ENCODE measurements around the gene ADAT2.
"Not testable (repeated sequence)": the region's sequence is repeated elsewhere in the genome, so short reads cannot be mapped to it uniquely, and the experiment has no call there.

The ADAT2 gene

GRCh38 chr6:143450453-143451371, at the start of gene ADAT2, which contains the start of gene PEX3:
Gene ADAT2, minus strand, starts transcription at chr6:143450695. Its CDS starts 37 bp downstream, at chr6:143450658.
Gene PEX3, plus strand, starts transcription at chr6:143450805. Its CDS starts 238 bp downstream, at chr6:143451043.
- DNase-seq (ENCODE audit: low read depth, low spot score), result peak; percentile 73

- DNase-seq (ENCODE audit: low read depth, low spot score), result no peak
Measured at GRCh38 chr6:143498428-143498827, 47.9 kb upstream of the ADAT2 start.

DNA sequence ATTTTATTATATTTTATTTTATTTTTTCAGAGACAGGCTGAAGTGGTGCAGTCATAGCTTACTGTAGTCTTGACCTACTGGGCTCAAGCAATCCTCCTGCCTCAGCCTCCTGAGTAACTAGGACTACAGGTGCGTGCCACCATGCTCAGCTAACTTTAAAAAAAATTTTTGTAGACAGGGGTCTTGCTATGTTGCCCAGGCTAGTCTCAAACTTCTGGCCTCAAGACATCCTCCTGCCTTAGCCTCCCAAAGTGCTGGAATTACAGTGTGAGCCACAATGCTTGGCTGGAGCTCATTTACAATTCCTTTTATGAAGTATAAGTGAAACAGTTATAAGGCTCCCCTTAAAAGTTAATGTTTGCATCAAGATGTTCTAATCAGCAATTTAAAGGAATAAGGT, 46.5 kb upstream of the ADAT2 start:
- DNase-seq (ENCODE audit: low read depth, low spot score), result no peak

DNA sequence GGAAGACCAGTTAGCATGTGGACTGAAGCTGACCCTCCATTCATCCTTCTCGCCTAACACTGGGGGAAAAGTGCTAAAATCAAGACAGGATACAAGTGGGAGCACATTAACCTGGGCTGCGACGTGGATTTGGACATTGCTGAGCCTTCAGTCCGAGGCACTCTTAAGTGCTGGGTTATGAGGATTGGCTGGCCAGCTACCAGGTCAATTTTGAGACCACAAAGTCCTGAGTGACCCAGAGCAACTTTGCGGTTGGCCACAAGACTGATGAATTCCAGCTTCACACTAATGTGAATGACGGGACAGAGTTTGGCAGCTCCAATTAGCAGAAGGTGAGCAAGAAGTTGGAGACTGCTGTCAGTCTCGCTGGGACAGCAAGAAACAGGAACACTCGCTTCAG, 40.3 kb upstream of the ADAT2 start:
- DNase-seq (ENCODE audit: low read depth, low spot score), result no peak

DNA sequence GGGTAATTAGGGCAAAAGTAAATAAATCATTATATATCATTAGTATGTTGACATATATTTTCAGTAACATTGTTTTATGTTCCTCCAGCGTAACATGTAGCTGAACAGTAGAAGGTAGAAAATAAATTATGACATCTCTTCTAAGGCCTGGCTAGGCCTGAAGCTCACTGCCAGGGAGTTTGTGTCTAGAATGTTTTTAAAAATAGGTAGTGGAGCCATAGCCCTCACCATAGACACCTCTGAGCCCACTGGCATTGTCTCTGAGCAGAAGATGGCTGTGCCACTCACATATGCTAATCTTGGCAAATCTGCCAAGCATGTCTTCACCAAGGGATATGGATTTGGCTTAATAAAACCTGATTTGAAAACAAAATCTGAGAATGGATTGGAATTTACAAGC, 39.7 kb upstream of the ADAT2 start:
- no peak for DNase-seq (ENCODE audit: low read depth, low spot score)

- no peak for DNase-seq (ENCODE audit: low read depth, low spot score)
Measured at GRCh38 chr6:143486752-143487151, 36.3 kb upstream of the ADAT2 start.

GRCh38 chr6:143485967-143486366, 35.5 kb upstream of the ADAT2 start:
- DNase-seq (ENCODE audit: low read depth, low spot score), result no peak

GRCh38 chr6:143482593-143482992, 32.1 kb upstream of the ADAT2 start:
- no peak for DNase-seq (ENCODE audit: low read depth, low spot score)

- DNase-seq (ENCODE audit: low read depth, low spot score), result no peak
Measured at GRCh38 chr6:143478479-143479062, 28.1 kb upstream of the ADAT2 start.

DNA sequence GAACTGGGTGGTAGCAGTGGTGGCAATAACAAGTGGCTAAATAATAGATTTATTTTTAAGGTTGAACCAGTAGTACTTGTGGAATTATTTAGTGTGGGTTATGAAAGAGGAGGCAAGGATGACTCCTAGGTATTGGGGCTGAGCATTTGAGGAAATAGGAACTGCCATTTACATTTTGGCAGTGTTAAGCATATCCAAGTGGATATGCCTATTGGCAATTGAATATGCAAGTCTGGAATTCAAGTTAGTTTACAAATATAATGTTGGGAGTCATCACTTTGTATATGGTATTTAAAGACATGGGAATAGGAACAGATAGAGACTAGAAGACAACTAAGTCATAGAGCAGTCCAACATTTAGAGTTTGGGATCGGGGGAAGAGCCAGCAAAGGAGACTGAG, 26.1 kb upstream of the ADAT2 start:
- no peak for DNase-seq (ENCODE audit: low read depth, low spot score)

- DNase-seq (ENCODE audit: low read depth, low spot score), result no peak
Measured at GRCh38 chr6:143471822-143472221, 21.3 kb upstream of the ADAT2 start.

DNA sequence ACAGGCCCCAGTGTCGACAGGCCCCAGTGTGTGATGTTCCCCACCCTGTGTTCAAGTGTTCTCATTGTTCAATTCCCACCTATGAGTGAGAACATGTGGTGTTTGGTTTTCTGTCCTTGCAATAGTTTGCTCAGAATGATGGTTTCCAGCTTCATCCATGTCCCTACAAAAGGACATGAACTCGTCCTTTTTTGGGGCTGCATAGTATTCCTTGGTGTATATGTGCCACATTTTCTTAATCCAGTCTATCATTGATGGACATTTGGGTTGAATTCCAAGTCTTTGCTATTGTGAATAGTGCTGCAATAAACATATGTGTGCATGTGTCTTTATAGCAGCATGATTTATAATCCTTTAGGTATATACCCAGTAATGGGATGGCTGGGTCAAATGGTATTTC, 18.3 kb upstream of the ADAT2 start:
- not testable (repeated sequence) for DNase-seq (ENCODE audit: low read depth, low spot score)

- DNase-seq (ENCODE audit: low read depth, low spot score), result no peak
Measured at GRCh38 chr6:143468026-143468425, 17.5 kb upstream of the ADAT2 start.

- DNase-seq (ENCODE audit: low read depth, low spot score), result no peak
Measured at GRCh38 chr6:143465546-143465945, 15.1 kb upstream of the ADAT2 start.

DNA sequence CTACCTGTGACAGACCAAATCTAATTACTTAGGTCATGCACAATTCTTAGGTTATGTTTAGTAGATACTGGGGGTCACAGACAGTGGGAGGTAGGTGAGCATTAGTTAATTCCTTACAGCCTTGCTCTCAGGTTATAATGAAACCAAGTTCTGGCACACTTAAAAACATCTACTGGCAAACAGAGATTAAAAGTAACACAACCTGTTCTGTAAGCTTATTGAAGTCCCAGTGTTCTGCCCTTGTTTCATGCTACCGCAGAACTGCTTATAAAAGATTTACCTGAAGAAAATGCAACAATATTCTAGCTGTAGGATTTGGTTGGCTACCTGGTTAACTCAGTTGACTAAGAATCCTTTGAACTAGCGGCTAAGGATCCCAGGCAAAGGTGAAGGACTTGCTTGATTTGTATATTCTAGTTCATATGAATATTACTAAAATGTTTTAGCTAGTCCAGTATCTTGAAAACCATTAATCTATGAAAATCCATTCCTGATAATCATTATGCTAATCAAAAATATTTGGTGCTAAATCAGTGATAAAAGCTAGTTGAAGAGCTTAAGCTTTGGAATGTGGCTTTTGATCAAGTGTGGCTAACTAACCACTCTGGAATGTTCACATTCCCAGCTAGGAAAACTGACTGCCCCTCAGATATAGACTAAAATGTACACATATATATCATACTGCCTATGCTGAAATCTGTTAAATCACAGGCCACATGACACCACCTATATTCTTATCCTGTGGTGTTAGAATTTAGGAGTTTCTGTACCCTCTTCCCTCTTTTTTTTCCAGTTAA, 7.3 kb upstream of the ADAT2 start:
- DNase-seq (ENCODE audit: low read depth, low spot score), result no peak

DNA sequence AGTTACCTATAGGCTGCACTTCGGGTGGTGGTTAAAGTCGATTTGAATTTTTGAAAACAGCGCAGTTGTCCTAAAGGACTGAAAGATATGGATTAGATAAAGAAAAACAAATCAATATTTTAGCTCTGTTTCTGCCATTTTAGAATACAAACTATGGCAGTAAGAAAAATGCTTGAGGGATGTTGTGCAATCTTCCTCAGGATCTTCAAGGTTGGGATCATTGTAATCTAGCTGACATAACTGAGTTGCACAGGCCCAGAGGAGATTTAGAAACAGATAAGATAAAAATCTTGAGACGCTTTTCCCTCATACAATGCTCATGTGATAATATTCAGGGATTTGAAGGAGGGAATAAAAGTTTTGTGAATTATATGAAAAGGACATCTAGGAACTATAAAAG, 1.0 kb upstream of the ADAT2 start:
- no peak for DNase-seq (ENCODE audit: low read depth, low spot score)

GRCh38 chr6:143449714-143450452, 612 bp downstream of the ADAT2 start:
- DNase-seq (ENCODE audit: low read depth, low spot score), result no peak

- DNase-seq (ENCODE audit: low read depth, low spot score), result no peak
Measured at GRCh38 chr6:143449082-143449713, 1.3 kb downstream of the ADAT2 start.

DNA sequence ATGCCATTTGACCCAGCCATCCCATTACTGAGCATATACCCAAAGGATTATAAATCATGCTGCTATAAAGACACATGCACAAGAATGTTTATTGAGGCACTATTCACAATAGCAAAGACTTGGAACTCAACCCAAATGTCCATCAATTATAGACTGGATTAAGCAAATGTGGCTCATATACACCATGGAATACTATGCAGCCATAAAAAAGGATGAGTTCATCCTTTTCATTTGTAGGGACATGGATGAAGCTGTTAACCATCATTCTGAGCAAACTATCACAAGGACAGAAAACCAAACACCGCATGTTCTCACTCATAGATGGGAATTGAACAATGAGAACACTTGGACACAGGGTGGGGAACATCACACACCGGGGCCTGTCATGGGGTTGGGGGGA, 2.6 kb downstream of the ADAT2 start:
- DNase-seq (ENCODE audit: low read depth, low spot score), result not testable (repeated sequence)

DNA sequence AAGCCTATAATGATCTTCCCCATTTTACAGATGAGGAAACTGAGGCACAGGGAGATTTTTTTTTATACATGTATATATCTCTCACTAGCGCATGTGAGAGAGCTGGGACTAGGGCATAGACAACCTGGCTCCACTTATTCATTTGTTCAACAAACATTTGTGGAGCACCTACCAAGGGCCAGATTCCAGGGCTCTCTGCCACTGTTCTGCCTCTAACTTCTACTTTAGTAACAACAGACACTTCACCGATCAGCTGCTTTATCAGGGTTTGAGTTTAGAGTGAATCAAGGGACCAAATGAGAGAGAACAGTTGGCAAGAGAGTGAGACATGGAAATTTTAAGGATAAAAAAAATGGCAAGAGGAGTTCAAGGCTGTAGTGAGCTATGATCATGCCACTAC, 7.4 kb downstream of the ADAT2 start:
- no peak for DNase-seq (ENCODE audit: low read depth, low spot score)

Data from iPS DF 19.7 (cell line).